PC-9 (cell line): ENCODE measurements around the gene GGT1.
"Not testable (repeated sequence)": the region's sequence is repeated elsewhere in the genome, so short reads cannot be mapped to it uniquely, and the experiment has no call there.

Source experiments
- EZH2 ChIP-seq: fragments of 200-600 bp; sonication (generic); IDR thresholded peaks from 2 replicates; pipeline ENCODE4 v1.8.0; 2017; ENCODE audit warnings: antibody characterized with exemption, low read depth
- TF ChIP-seq, protein P1 (sequence below): fragments of 200-600 bp; sonication (generic); conservative IDR thresholded peaks from 2 replicates; pipeline ENCODE4 v1.6.1; 2017; ENCODE audit warnings: mixed run types, antibody characterized with exemption, mild to moderate bottlenecking, moderate library complexity

DNA sequence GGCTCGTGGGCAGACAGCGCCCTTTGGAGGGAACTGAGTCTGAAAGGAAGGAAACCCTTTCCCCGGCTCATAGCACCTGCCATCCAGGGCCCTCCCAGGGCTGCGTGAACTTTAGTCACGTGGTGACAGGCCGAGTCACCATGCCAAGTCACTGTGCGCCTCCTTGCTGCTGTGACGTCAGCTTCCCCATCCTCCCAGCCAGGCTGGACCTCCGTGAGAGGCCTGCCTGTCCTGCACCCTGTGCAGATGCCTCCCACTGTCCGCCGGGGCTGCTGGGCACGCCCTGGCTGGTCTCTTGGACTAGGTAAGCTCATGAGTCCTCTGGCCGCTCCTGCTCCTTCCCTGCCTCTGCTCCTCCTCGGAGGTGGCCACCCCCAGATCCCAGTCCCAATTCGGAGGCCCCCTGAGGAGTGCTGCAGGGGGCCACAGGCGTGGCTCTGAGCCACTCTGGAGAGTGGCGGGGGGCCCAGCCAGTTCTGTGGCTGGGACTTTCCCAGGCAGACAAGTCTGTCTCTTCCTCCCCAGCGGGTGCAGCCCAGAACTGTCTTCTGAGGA lies 4.5 kb downstream of the GGT1 start:
- TF ChIP-seq, protein P1, sequence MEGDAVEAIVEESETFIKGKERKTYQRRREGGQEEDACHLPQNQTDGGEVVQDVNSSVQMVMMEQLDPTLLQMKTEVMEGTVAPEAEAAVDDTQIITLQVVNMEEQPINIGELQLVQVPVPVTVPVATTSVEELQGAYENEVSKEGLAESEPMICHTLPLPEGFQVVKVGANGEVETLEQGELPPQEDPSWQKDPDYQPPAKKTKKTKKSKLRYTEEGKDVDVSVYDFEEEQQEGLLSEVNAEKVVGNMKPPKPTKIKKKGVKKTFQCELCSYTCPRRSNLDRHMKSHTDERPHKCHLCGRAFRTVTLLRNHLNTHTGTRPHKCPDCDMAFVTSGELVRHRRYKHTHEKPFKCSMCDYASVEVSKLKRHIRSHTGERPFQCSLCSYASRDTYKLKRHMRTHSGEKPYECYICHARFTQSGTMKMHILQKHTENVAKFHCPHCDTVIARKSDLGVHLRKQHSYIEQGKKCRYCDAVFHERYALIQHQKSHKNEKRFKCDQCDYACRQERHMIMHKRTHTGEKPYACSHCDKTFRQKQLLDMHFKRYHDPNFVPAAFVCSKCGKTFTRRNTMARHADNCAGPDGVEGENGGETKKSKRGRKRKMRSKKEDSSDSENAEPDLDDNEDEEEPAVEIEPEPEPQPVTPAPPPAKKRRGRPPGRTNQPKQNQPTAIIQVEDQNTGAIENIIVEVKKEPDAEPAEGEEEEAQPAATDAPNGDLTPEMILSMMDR = not testable (repeated sequence)
- TF ChIP-seq EZH2 = not testable (repeated sequence)
